SK-N-MC (cell line): Measurements from ENCODE around the gene MAGEA4.

Experiments
- DNase-seq: peaks from one replicate; pipeline ENCODE4 v3.0.0-alpha.2; 2011; ENCODE audit warnings: low read depth, low spot score
- H3K27ac ChIP-seq: fragments of 200-600 bp; sonication (generic); 2 replicates; pipeline ENCODE4 v1.5.1; 2016; ENCODE audit warnings: mixed run types
- H3K36me3 ChIP-seq: fragments of 200-600 bp; sonication (generic); 2 replicates; pipeline ENCODE4 v1.6.1; 2017; ENCODE audit warnings: antibody characterized with exemption, low read length, mixed read lengths; ENCODE audit not compliant: insufficient read depth
- H3K4me3 ChIP-seq: fragments of 200-600 bp; sonication (generic); 2 replicates; pipeline ENCODE4 v1.5.1; 2016
- H3K9ac ChIP-seq: fragments of 200-600 bp; sonication (generic); 2 replicates; pipeline ENCODE4 v1.8.0; 2017; ENCODE audit warnings: mixed run types, mixed read lengths; ENCODE audit not compliant: insufficient read length
- H3K9me3 ChIP-seq: fragments of 200-600 bp; sonication (generic); 2 replicates; pipeline ENCODE4 v1.6.1; 2017; ENCODE audit warnings: low read depth, mild to moderate bottlenecking, antibody characterized with exemption, low read length, moderate library complexity, mixed read lengths
- EZH2 ChIP-seq: fragments of 200-600 bp; sonication (generic); IDR thresholded peaks from one replicate; pipeline ENCODE4 v1.6.1; 2017; ENCODE audit warnings: antibody characterized with exemption
- FOXP2 ChIP-seq: optimal IDR thresholded peaks from 2 replicates; pipeline ENCODE3; 2011; ENCODE audit warnings: mild to moderate bottlenecking, moderate library complexity; ENCODE audit not compliant: insufficient read depth; ENCODE audit errors: extremely low read length, control extremely low read depth
- POLR2AphosphoS5 ChIP-seq: IDR thresholded peaks from 2 replicates; pipeline ENCODE4 v1.6.1; 2012; ENCODE audit warnings: mild to moderate bottlenecking, low read depth, low read length, borderline replicate concordance

Gene MAGEA4

DNA sequence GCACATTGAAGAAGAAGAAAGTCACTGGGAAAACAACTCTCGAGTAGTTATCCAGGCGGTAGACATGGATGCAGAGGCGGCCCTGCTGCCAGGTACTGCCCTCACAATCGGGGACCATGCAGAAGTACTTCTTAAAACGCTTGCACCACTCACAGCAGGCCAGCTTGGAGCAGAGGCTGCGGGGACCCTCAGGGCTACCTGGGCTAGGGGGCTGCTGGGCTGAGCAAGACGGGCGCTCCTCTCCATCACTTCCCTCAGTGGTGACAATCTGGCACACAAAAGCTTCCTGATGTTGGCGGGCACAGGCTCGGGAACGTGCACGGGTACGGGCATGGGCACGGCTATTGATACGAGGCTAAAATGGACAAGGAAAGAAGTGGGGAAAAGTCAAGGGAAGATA is 42.0 kb downstream of the MAGEA4 start:
- H3K36me3 ChIP-seq: peaks cover 10% of the 10 kb centered on the region; the same call in 1 of the 2 replicates
- H3K9me3 ChIP-seq: no peaks in the 10 kb centered on the region
- no peak overlapping the region for H3K4me3 ChIP-seq
- H3K27ac ChIP-seq: no peak overlapping the region
- no peak overlapping the region for H3K9ac ChIP-seq
- TF ChIP-seq POLR2AphosphoS5 (no peak), FOXP2 (no peak), EZH2 (no peak)
- no peak for DNase-seq

DNA sequence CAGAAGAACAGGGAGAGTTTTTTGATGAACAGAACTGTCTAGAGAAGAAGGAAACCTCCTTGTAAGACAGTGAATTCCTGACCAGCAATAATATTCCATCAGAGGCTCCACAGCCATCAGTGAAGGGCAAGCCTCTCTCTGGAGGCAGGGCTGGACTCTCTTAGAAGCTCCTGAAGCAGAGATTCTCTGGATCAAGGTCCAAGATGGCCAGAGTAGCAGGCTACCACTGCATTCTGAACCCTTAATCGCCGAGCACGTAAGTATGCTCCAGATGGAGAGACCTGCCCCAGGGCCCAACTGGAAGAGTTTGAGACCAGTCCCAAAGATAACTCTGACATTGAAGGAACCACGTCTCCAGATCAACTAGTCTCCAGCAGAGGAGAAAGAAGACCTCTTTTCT is 45.4 kb downstream of the MAGEA4 start:
- H3K9ac ChIP-seq: no peak overlapping the region
- H3K4me3 ChIP-seq: no peak overlapping the region
- no peak overlapping the region for H3K27ac ChIP-seq
- no peak for DNase-seq
- peaks cover 23% of the 10 kb centered on the region; the same call in 1 of the 2 replicates for H3K36me3 ChIP-seq
- TF ChIP-seq EZH2 (no peak), POLR2AphosphoS5 (no peak), FOXP2 (no peak)
- no peaks in the 10 kb centered on the region for H3K9me3 ChIP-seq

DNA sequence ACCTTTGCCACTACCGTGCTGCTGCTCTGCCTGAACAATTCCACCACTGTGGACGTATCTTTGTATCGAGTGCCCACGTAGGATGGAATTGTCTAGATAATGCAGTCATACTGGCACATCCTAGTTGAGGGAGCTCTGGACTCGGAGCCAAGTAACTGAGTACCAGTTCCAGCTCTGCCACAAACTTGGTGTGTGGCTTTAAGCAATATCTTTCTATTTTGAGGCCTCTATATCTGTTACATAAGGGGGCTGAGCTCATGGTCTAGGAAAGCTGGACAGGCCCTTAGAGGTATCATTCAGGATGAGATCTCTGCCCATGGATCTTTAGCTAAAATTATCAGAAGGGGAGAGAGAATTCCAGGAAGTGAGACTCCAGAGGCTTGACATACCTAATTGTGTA is 49.3 kb downstream of the MAGEA4 start:
- no peak overlapping the region for H3K4me3 ChIP-seq
- no peak overlapping the region for H3K9ac ChIP-seq
- DNase-seq: no peak
- no peak overlapping the region for H3K27ac ChIP-seq
- no peak for TF ChIP-seq FOXP2
- TF ChIP-seq POLR2AphosphoS5: no peak
- TF ChIP-seq EZH2: no peak
- no peaks in the 10 kb centered on the region for H3K9me3 ChIP-seq
- H3K36me3 ChIP-seq: peaks cover 26% of the 10 kb centered on the region; the same call in 1 of the 2 replicates

DNA sequence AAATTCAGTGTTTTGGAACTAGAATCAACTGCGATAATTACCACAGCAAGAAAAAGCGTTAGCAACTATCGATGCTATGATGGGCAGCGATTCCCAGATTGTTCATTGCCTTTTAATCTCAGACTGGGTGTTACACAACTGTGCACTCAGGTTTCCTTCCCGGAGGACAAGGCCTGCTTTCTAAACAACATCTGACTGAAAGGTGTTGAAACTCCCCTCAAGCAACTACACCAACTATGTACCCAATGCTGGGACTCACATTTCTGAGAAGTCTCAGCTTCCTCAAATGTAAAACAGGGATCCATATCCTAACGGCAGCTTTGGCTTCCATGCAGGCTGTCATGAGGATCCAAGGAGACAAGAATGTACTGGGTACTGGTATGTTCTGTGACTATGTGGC is 53.5 kb downstream of the MAGEA4 start:
- Histone ChIP-seq H3K9me3 (no peaks in the 10 kb centered on the region), H3K4me3 (no peak overlapping the region), H3K36me3 (peaks cover 37% of the 10 kb centered on the region), H3K27ac (no peak overlapping the region), H3K9ac (no peak overlapping the region)
- DNase-seq: no peak
- TF ChIP-seq EZH2 (no peak), POLR2AphosphoS5 (no peak), FOXP2 (no peak)

DNA sequence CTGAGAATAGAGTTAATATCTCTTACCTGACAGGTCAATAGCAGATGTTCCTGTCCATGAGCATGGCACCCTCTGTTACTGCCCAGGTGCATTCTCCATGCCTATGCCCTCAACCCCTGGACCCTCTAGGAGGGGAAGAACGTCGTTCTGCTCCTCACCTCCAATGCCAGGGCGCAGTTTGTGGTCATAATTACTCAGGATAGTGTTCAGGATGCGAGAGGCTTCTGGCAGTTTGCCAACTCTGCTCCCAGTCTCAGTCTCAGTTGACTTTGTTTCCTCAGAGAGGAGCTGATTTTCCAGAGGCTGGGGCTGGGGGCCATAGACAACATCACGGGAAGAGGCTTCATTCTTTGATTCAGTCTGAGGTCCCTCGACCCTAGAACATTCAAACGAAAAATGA is 57.3 kb downstream of the MAGEA4 start:
- Histone ChIP-seq H3K9me3 (no peaks in the 10 kb centered on the region), H3K4me3 (no peak overlapping the region), H3K36me3 (peaks cover 32% of the 10 kb centered on the region), H3K9ac (no peak overlapping the region), H3K27ac (no peak overlapping the region)
- TF ChIP-seq POLR2AphosphoS5 (no peak), FOXP2 (no peak), EZH2 (no peak)
- no peak for DNase-seq

DNA sequence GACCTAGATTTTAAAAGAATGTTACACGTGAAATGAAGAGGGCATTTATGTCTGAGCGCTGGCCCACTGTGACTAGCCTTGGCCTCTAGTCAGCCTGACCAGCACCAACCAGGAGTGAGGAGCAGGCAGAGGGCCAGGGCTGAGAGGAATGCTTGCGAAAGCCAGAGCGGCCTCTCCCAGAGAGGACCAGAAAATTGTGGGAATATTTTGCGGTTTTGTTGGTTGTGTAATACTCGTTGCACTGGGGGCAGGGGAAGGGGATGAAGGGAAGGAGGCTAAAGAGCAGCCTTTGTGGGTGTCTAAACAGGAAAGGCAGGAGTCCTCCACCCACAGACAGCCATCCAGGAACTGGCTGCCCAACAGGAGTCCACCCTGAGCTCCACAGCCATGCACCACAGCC is 58.0 kb downstream of the MAGEA4 start:
- no peaks in the 10 kb centered on the region for H3K9me3 ChIP-seq
- no peak overlapping the region for H3K9ac ChIP-seq
- TF ChIP-seq EZH2: no peak
- no peak for TF ChIP-seq POLR2AphosphoS5
- TF ChIP-seq FOXP2: no peak
- H3K4me3 ChIP-seq: peak overlapping the region; percentile 42
- no peak for DNase-seq
- H3K36me3 ChIP-seq: peaks cover 32% of the 10 kb centered on the region
- no peak overlapping the region for H3K27ac ChIP-seq

DNA sequence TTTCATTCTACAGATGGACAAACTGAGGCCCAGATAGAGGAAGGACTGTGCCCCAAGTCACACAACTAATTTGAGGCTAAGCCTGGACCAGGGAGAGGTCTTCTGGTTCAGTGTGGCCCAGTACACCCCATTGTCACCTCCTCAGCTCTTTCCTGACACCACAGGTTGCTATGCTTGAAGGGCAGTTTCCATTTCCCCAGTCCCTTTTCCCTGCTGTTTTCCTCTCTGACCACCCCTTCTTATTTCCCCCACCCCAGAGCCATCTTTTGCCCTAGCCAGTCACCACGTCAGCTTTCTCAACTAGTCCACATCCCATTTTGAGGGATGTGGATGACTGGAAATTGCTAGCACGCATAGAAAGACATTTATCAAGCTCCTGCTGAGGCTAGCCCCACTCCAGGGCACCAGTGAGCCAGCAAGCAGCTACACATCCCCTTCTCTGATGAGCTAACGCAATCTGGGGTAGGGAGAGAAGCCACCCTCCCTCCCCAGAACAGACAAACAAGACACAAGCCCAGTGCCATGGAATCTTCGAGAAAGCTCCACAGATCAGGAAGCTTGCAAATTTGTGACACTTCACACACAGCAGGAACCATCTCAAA is 60.5 kb downstream of the MAGEA4 start:
- Histone ChIP-seq H3K36me3 (peaks cover 20% of the 10 kb centered on the region), H3K4me3 (peak overlapping the region; percentile 78), H3K9me3 (no peaks in the 10 kb centered on the region), H3K9ac (peak overlapping the region; percentile 76), H3K27ac (no peak overlapping the region)
- DNase-seq: no peak
- TF ChIP-seq FOXP2 (no peak), EZH2 (no peak), POLR2AphosphoS5 (no peak)

DNA sequence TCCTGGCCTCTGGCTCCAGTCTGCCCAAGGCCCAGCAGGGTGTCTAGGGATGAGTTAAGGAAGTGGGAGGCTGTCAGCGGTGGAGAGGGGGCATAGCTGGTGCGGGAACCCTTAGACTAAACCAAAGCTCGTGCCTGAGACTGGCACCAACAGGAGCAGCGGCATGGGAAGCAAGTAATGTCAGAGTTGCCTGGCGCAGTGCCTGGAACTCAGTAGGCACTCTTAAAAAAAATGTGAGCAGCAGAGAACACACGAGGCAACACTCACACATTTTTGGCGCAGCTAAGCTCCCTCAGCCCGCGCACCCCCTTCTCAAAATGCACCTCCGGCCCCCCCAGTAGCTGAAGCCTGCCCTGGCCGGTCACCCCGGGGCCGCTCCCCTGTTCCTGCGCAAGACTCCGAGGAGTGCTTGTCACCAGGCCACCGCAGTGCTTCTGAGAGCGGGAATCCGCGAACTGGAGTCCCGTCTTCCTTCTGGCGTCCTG is 61.2 kb downstream of the MAGEA4 start:
- no peaks in the 10 kb centered on the region for H3K9me3 ChIP-seq
- TF ChIP-seq POLR2AphosphoS5 (no peak), FOXP2 (no peak), EZH2 (no peak)
- no peak for DNase-seq
- H3K36me3 ChIP-seq: peaks cover 13% of the 10 kb centered on the region; the same call in 1 of the 2 replicates
- peak overlapping the region; percentile 76 for H3K9ac ChIP-seq
- H3K27ac ChIP-seq: no peak overlapping the region
- peak overlapping the region; percentile 78 for H3K4me3 ChIP-seq
